GM06990 (cell line): ENCODE results near the gene VAV2.

Source experiments
- DNase-seq: peaks from one replicate; pipeline ENCODE4 v3.0.0-alpha.2; 2011; ENCODE audit not compliant: insufficient read length; ENCODE audit errors: extremely low read depth
- H3K27me3 ChIP-seq: replicated peaks from 2 replicates; pipeline ENCODE4 v1.6.0; 2011; ENCODE audit warnings: low read length; ENCODE audit not compliant: control insufficient read depth, insufficient read depth
- H3K36me3 ChIP-seq: 2 replicates; pipeline ENCODE4 v1.5.1; 2011; ENCODE audit warnings: low read length; ENCODE audit not compliant: control insufficient read depth, insufficient read depth
- H3K4me3 ChIP-seq: replicated peaks from 2 replicates; pipeline ENCODE4 v1.5.1; 2011; ENCODE audit warnings: low read depth, mild to moderate bottlenecking, control low read depth, low read length
- TF ChIP-seq, protein P1 (sequence below): IDR thresholded peaks from 2 replicates; pipeline ENCODE4 v1.5.1; 2011; ENCODE audit warnings: low read length, control low read depth, mild to moderate bottlenecking, inconsistent platforms; ENCODE audit not compliant: insufficient read depth, poor library complexity, severe bottlenecking

VAV2 gene

DNA sequence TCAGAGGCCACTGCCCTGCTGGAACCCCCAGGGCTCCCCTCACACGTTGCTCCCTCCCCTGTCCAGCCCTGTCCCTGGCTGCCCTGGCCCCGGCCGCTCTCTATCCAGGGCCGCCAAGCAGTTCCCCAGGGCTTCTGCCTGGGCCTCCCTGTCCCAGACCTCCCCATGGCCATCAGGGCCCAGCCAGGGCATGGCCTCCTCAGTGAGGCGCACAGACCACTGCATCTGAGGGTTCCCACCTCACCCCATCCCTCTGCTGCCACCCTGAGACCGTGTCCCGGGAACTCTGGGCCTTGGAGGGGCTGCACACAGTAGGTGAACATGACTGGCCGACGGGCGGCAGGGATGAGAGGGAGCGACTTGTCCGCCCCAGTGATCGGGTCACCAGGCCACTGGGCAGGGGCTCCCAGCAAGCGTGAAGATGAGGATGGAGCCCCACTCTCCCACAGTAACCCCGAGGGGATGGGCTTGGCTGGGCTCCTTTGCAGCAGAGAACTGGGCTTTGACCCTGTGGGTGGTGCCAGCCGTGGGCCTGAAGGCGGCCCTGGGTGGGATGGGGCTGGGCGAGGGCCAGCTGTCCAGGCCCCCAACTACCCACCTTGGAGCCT, 145.5 kb downstream of the VAV2 start:
- H3K36me3 ChIP-seq, result peaks cover 9% of the 10 kb centered on the region
- no peak overlapping the region for H3K4me3 ChIP-seq
- H3K27me3 ChIP-seq, result no peaks in the 10 kb centered on the region
- no peak for DNase-seq
- TF ChIP-seq, protein P1, sequence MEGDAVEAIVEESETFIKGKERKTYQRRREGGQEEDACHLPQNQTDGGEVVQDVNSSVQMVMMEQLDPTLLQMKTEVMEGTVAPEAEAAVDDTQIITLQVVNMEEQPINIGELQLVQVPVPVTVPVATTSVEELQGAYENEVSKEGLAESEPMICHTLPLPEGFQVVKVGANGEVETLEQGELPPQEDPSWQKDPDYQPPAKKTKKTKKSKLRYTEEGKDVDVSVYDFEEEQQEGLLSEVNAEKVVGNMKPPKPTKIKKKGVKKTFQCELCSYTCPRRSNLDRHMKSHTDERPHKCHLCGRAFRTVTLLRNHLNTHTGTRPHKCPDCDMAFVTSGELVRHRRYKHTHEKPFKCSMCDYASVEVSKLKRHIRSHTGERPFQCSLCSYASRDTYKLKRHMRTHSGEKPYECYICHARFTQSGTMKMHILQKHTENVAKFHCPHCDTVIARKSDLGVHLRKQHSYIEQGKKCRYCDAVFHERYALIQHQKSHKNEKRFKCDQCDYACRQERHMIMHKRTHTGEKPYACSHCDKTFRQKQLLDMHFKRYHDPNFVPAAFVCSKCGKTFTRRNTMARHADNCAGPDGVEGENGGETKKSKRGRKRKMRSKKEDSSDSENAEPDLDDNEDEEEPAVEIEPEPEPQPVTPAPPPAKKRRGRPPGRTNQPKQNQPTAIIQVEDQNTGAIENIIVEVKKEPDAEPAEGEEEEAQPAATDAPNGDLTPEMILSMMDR, result no peak

DNA sequence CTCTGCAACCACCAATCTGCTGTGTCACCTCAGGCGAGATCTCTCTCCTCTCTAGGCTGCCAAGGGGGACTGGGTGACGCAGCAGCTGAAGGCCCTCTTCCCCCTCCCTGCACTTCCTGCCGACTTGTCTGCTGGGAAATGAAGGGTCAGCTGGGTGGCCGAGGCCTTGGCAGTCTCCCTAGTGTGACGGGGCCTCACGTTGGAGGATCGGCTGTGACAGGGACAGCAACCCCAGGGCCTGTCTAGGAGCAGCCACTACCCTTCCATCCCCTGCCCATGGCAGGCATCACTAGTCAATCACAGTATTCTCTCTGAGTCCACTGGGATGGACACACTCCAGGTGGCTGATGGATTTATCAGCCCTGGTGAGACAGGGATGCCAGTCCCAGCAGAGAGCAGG, 146.7 kb downstream of the VAV2 start:
- H3K4me3 ChIP-seq, result no peak overlapping the region
- TF ChIP-seq, protein P1, result no peak
- no peaks in the 10 kb centered on the region for H3K27me3 ChIP-seq
- peaks cover 8% of the 10 kb centered on the region for H3K36me3 ChIP-seq
- DNase-seq, result no peak

DNA sequence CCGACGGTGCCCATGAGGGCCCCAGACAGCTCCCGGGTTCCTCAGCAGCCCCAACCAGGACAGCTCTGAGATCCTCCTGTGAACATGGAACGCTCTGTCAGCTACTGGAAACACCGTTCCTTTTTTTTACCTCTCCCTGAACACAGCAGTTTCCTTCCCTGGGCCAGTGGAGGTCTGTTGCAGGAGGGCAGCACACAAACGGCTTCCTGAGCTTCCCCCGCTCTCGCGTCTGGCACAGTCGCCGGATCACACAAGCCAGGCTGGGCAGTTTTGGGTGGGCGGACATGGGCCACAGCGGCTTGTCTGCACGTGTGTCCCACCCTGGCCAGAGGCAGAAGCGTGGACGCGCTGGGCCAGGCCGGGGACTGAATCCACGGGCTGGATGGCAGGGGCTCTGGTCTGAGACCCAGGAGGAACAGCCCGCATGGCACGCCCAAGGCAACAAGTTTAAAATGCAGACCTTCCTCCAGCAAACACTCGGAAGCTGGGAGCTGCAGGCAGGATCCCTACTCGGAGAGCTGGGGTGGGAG, 147.2 kb downstream of the VAV2 start:
- H3K4me3 ChIP-seq, result no peak overlapping the region
- TF ChIP-seq, protein P1, result no peak
- no peak for DNase-seq

DNA sequence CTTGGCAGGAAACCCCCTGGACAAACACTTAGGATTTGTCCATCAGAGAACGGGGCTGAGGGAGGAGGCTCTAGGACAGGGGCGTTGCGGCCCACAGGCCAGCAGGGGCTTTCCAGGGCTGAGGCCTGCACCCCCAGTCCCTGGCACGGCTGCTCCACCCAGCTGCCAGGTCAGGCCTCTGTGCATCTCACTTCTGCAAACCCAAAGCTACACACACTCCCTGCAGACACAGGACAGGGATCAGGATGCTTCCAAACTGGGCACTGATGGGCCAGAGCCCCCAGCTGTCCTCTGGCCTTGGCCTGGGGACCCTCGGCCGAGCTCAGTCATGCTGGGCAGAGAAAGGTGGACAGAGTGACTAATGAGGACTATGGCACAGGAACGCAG, 147.7 kb downstream of the VAV2 start:
- H3K36me3 ChIP-seq, result peaks cover 8% of the 10 kb centered on the region
- no peak overlapping the region for H3K4me3 ChIP-seq
- H3K27me3 ChIP-seq, result no peaks in the 10 kb centered on the region
- TF ChIP-seq, protein P1, result no peak
- no peak for DNase-seq

More for the DNA sequence above, 147.2 kb downstream of the VAV2 start:
- H3K27me3 ChIP-seq, result no peaks in the 10 kb centered on the region
- H3K36me3 ChIP-seq, result peaks cover 8% of the 10 kb centered on the region

DNA sequence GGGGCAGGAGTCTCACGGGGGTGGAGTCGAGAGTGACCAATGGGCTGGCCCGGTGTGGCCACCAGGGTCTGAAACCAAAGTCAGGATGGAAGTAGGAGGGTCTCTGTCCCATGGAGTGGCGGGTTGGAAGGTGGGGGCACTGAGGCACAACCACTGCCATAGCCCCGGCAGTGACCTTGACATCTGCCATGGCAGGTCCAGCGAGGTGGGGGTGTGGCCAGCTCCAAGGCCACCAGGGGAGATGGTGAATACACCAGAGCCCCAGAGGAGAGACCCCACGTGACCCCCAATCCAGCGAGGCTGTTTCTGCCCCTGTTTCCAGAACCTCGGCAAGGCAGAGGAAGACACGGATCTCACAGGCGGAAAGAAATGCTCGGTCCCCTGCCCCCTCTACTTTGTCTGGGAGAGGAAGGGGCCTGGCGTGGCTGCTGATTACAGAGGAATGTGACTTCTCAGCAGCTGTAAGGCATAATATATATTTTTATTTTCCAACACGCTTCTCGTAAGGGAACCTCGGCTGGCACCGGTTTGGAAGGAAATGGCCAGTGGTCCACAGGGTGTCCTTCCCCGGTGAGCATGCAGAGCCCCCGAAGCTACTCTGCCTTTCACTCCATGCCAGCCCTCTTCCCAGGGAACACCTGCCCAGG, 148.2 kb downstream of the VAV2 start:
- Histone ChIP-seq H3K27me3 (no peaks in the 10 kb centered on the region), H3K36me3 (peaks cover 8% of the 10 kb centered on the region), H3K4me3 (no peak overlapping the region)
- DNase-seq, result no peak
- TF ChIP-seq, protein P1, result no peak
